MCF 10A (cell line): Measurements from ENCODE around the gene AIPL1. TPM values are rescaled to one million over a fixed set of nuclear protein-coding genes. Genes with fewer than 3 reads are reported as not detected.
A peak's percentile ranks its signal among the peaks of the same experiment; 100 is the strongest.

Source experiments
- BruUV-seq: library from RNA; stranded (reverse); fragments of 400-500 nt; replicated peaks from 2 replicates; lab custom pipeline; 2021; lab: Mats Ljungman, UMichigan
- CTCF ChIA-PET: fragments of 300-600 bp; sonication (Branson Sonifier 250); formaldehyde crosslinking; extraction: SDS; loops from one replicate; lab custom pipeline; 2021; ENCODE audit warnings: antibody characterized with exemption, inconsistent platforms; lab: Yijun Ruan, JAX
- POLR2A ChIA-PET: fragments of 300-600, 350-650 bp; sonication (Branson Sonifier 250); formaldehyde crosslinking; extraction: SDS; loops from one replicate; lab custom pipeline; 2020; ENCODE audit warnings: antibody characterized with exemption, inconsistent platforms; lab: Yijun Ruan, JAX
- DNase-seq: peaks from one replicate; pipeline ENCODE4 v3.0.0-alpha.2; 2018; ENCODE audit not compliant: unreplicated experiment
- H3K27ac Mint-ChIP-seq: one replicate; pipeline ENCODE4 v1.8.0; 2022; ENCODE audit warnings: mild to moderate bottlenecking, low read depth, mixed read lengths; ENCODE audit not compliant: unreplicated experiment
- H3K27me3 Mint-ChIP-seq: one replicate; pipeline ENCODE4 v1.8.0; 2022; ENCODE audit warnings: mixed read lengths; ENCODE audit not compliant: insufficient read depth, unreplicated experiment
- H3K36me3 Mint-ChIP-seq: one replicate; pipeline ENCODE4 v1.8.0; 2022; ENCODE audit warnings: mild to moderate bottlenecking, moderate library complexity, mixed read lengths; ENCODE audit not compliant: insufficient read depth, unreplicated experiment
- H3K4me1 Mint-ChIP-seq: one replicate; pipeline ENCODE4 v1.8.0; 2022; ENCODE audit warnings: mixed read lengths; ENCODE audit not compliant: insufficient read depth, unreplicated experiment
- H3K4me3 Mint-ChIP-seq: one replicate; pipeline ENCODE4 v1.8.0; 2022; ENCODE audit warnings: mild to moderate bottlenecking, moderate library complexity, mixed read lengths; ENCODE audit not compliant: unreplicated experiment
- H3K9me3 Mint-ChIP-seq: one replicate; pipeline ENCODE4 v1.8.0; 2022; ENCODE audit warnings: mixed read lengths; ENCODE audit not compliant: unreplicated experiment
- intact Hi-C: fragments of 100-400 bp; cut with micrococcal nuclease; formaldehyde crosslinking; loops from 2 replicates; pipeline ENCODE4 v1.14.1; 2022
- total RNA-seq: library from RNA; stranded (reverse); gene quantifications from 2 replicates; pipeline ENCODE4 v1.2.3, GENCODE V29; 2022
- TF ChIP-seq, protein P1 (sequence below): fragments of 200-600 bp; IDR thresholded peaks from one replicate; pipeline ENCODE4 v1.8.0; 2022; ENCODE audit warnings: antibody characterized with exemption, mild to moderate bottlenecking; ENCODE audit not compliant: unreplicated experiment

AIPL1 gene
- total RNA-seq, 1 experiment from 2014 or later = not detected

DNA sequence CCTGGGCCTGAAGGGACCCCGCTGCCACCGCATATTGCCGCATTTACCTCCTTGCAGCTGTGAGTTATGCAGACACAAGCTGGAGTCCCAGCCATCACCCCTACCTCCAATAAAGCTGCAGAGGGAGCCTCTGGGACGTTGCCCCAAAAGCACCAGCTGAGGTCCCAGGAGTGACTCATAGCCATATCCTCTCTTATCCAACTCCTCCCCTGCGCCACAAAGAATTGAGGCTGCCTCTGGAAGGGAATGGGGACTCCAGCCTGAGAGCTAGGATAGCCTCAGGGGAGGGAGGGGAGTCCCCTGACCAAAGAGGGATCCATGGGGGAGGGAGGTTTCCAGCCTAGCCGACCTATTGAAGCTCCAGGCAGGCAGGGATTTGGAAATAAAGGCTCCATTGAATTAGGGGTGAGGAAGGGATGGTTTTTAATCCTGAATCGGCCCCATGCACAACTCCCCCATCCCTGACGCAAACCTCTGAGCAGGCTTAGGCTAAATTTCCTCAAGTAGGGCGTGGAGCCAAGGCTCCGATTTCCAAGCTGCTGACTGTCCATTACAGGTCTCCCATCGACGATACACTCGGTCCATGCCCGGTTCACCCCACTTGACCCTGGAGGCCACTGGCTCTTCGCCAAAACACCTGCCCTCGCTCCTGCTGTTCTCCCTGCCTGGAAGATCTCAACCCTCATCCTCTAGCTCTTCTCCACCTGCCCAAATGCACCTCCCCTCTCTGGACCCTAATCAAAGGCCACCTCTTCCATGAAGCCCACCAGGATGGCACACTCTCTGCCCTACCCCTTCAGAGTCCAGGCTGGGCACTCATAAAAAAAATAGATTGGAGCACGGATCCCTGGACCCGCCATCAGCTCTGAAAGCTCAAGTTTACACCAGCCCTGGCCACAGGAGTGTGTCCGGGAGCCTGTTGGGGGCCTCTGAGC, 36.9 kb upstream of the AIPL1 start:
- no TSS peak for BruUV-seq
- POLR2A ChIA-PET = interaction anchor here (0.6 to 4.3 kb wide), 12 partner anchors 25 to 179 kb away, joined by 3 to 33 read pairs (median 6); partner anchors contain the start of genes C17orf100, KIAA0753, MED31 and TXNDC17
- DNase-seq = peak; percentile 94
- CTCF ChIA-PET = interaction anchor here (0.6 to 3.5 kb wide), 25 partner anchors 9 to 324 kb away, joined by 3 to 30 read pairs (median 4); partner anchors contain the start of gene AIPL1
- Mint-ChIP-seq H3K9me3 (no peaks in the 10 kb centered on the region), H3K4me3 (peak overlapping the region; percentile 7), H3K4me1 (peaks cover 19% of the 10 kb centered on the region), H3K27me3 (no peaks in the 10 kb centered on the region), H3K27ac (no peak overlapping the region), H3K36me3 (peaks cover 29% of the 10 kb centered on the region)
- intact Hi-C loops = loop anchor here (1.0 to 5.0 kb wide), 5 partner anchors 52 to 177 kb away; partner anchors contain the start of gene KIAA0753
- TF ChIP-seq, protein P1, sequence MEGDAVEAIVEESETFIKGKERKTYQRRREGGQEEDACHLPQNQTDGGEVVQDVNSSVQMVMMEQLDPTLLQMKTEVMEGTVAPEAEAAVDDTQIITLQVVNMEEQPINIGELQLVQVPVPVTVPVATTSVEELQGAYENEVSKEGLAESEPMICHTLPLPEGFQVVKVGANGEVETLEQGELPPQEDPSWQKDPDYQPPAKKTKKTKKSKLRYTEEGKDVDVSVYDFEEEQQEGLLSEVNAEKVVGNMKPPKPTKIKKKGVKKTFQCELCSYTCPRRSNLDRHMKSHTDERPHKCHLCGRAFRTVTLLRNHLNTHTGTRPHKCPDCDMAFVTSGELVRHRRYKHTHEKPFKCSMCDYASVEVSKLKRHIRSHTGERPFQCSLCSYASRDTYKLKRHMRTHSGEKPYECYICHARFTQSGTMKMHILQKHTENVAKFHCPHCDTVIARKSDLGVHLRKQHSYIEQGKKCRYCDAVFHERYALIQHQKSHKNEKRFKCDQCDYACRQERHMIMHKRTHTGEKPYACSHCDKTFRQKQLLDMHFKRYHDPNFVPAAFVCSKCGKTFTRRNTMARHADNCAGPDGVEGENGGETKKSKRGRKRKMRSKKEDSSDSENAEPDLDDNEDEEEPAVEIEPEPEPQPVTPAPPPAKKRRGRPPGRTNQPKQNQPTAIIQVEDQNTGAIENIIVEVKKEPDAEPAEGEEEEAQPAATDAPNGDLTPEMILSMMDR = peak; percentile 25

DNA sequence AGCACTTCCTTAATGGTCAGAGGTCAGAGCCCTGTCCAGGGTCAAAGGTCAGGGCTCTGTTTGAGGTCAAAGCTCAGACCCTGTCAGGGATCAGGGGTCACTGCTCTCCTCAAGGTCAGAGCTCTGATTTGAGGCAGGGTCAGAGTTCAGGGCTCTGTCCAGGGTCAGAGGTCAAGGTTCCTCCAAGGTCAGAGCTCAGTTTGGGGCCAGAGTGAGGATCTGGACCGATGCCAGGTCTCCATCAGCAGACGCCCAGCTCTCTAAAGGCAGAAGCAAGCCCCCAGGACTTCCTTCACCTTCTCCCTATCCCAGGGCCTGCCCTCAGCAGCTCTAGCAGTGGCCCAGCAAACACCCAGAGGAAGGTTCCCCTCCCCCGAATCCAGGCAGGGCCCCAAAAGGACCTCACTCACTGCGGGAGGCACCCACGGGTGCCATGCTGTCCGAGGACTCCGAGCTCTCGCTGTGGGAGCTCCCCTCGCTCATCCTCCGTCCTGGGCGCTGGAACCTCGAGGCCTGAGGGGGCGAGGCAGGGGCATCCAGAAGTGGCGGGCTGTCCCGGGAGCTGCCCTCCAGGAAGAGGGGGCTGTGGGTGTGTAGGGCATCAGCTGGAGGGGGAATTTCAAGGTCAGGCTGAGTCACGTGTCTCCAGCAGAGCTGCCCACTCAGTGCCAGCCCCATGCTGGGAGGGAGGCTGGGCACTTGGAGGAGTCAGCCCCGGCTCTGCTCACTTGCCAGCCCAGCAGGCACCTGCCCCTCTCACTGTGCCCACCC, 36.0 kb upstream of the AIPL1 start:
- no peak for DNase-seq
- H3K27ac Mint-ChIP-seq = no peak overlapping the region
- H3K4me1 Mint-ChIP-seq = peaks cover 19% of the 10 kb centered on the region
- H3K36me3 Mint-ChIP-seq = peaks cover 23% of the 10 kb centered on the region
- POLR2A ChIA-PET = interaction anchor here (1.0 to 4.3 kb wide), 7 partner anchors 81 to 170 kb away, joined by 3 to 33 read pairs (median 6); partner anchors contain the start of genes KIAA0753 and TXNDC17
- TF ChIP-seq, protein P1 = no peak
- H3K27me3 Mint-ChIP-seq = no peaks in the 10 kb centered on the region
- no TSS peak for BruUV-seq
- CTCF ChIA-PET = interaction anchor here (0.6 to 3.5 kb wide), 14 partner anchors 10 to 878 kb away, joined by 3 to 30 read pairs (median 6); no protein-coding TSS in a partner anchor
- no peaks in the 10 kb centered on the region for H3K9me3 Mint-ChIP-seq
- no peak overlapping the region for H3K4me3 Mint-ChIP-seq
- intact Hi-C loops = loop anchor here (1.0 to 5.0 kb wide), 4 partner anchors 52 to 169 kb away; partner anchors contain the start of gene KIAA0753

DNA sequence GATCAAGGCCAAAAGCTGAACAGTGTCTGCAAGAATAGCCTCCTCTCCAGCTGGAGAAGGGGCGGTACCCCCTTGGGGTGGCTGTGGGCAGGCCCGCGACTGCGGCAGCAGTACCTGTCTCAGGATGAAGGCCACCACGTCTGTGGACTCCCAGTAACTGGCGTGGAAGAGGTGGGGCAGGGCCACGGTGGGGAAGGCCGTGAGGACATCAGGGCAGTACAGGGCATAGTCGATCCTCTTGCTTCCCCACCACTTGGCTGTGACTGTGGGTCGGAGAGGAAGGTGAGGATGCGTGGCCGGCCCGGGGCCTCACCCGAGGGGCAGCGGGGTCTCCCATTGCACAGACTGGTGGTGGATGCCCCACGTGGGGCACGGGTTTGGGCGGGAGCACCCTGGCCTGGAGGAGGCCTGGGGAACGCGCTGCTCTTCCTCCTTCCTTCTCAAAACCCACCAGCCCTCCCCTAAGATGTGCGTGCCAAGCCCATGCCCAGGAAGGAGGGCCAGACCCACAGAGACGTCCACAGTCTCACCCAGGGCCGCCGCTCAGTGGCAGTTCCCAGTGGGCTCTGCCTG, 35.3 kb upstream of the AIPL1 start:
- TF ChIP-seq, protein P1 = no peak
- no peak for DNase-seq
- H3K4me3 Mint-ChIP-seq = no peak overlapping the region
- CTCF ChIA-PET = interaction anchor here (0.7 to 3.5 kb wide), 2 partner anchors 84 to 1434 kb away, joined by 3 to 30 read pairs; no protein-coding TSS in a partner anchor
- POLR2A ChIA-PET = interaction anchor here (1.0 to 4.3 kb wide), 3 partner anchors 107 to 171 kb away, joined by 3 to 33 read pairs (median 4); partner anchors contain the start of genes KIAA0753 and TXNDC17
- intact Hi-C loops = loop anchor here (5.0 kb wide), 1 partner anchor 107 kb away; no protein-coding TSS in a partner anchor
- no peak overlapping the region for H3K27ac Mint-ChIP-seq
- no TSS peak for BruUV-seq
- no peaks in the 10 kb centered on the region for H3K27me3 Mint-ChIP-seq
- peaks cover 20% of the 10 kb centered on the region for H3K36me3 Mint-ChIP-seq
- no peaks in the 10 kb centered on the region for H3K9me3 Mint-ChIP-seq
- peaks cover 19% of the 10 kb centered on the region for H3K4me1 Mint-ChIP-seq
